ENCODE measurements around the gene SMURF1. TPM values are rescaled to one million over a fixed set of nuclear protein-coding genes. Genes with fewer than 3 reads are reported as not detected.

SMURF1 gene
- total RNA-seq, 3 donors from 2014 or later: 15.1 to 18.1 (median 17.1) TPM

GRCh38 chr7:99019523-99020412 is 124.1 kb downstream of the SMURF1 start:
- peaks cover 3% of the 10 kb centered on the region for H3K4me1 Mint-ChIP-seq (ENCODE audit: low read depth)
- H3K27me3 Mint-ChIP-seq (ENCODE audit: low read depth): no peaks in the 10 kb centered on the region
- ATAC-seq (no peak), DNase-seq (no peak)
- no peak overlapping the region for H3K4me3 Mint-ChIP-seq
- peaks cover 47% of the 10 kb centered on the region for H3K36me3 Mint-ChIP-seq (ENCODE audit: insufficient read depth)
- H3K9me3 Mint-ChIP-seq: no peaks in the 10 kb centered on the region

- Mint-ChIP-seq H3K9me3 (no peaks in the 10 kb centered on the region), H3K36me3 (ENCODE audit: insufficient read depth) (peaks cover 61% of the 10 kb centered on the region), H3K4me1 (ENCODE audit: low read depth) (no peaks in the 10 kb centered on the region), H3K27me3 (ENCODE audit: low read depth) (no peaks in the 10 kb centered on the region), H3K4me3 (no peak overlapping the region)
- no peak for ATAC-seq
- DNase-seq: no peak
Measured at GRCh38 chr7:99016196-99016595, 127.7 kb downstream of the SMURF1 start.

- no peaks in the 10 kb centered on the region for H3K9me3 Mint-ChIP-seq
- peaks cover 60% of the 10 kb centered on the region for H3K36me3 Mint-ChIP-seq (ENCODE audit: insufficient read depth)
- ATAC-seq: peak in 1 of 2 donors; percentile 36
- no peak for DNase-seq
- H3K4me3 Mint-ChIP-seq: no peak overlapping the region
- no peaks in the 10 kb centered on the region for H3K27me3 Mint-ChIP-seq (ENCODE audit: low read depth)
- H3K4me1 Mint-ChIP-seq (ENCODE audit: low read depth): no peaks in the 10 kb centered on the region
Measured at GRCh38 chr7:99014113-99014985, 129.6 kb downstream of the SMURF1 start.

GRCh38 chr7:99013266-99014112 is 130.4 kb downstream of the SMURF1 start:
- no peaks in the 10 kb centered on the region for H3K27me3 Mint-ChIP-seq (ENCODE audit: low read depth)
- no peaks in the 10 kb centered on the region for H3K9me3 Mint-ChIP-seq
- no peaks in the 10 kb centered on the region for H3K4me1 Mint-ChIP-seq (ENCODE audit: low read depth)
- ATAC-seq (no peak), DNase-seq (no peak)
- H3K36me3 Mint-ChIP-seq (ENCODE audit: insufficient read depth): peaks cover 57% of the 10 kb centered on the region
- H3K4me3 Mint-ChIP-seq: no peak overlapping the region

- Mint-ChIP-seq H3K9me3 (no peaks in the 10 kb centered on the region), H3K27me3 (ENCODE audit: low read depth) (no peaks in the 10 kb centered on the region), H3K36me3 (ENCODE audit: insufficient read depth) (peaks cover 54% of the 10 kb centered on the region), H3K4me3 (no peak overlapping the region), H3K4me1 (ENCODE audit: low read depth) (no peaks in the 10 kb centered on the region)
- ATAC-seq (no peak), DNase-seq (no peak)
Measured at GRCh38 chr7:99012722-99013121, 131.2 kb downstream of the SMURF1 start.

GRCh38 chr7:99011706-99012404 is 132.1 kb downstream of the SMURF1 start:
- no peaks in the 10 kb centered on the region for H3K27me3 Mint-ChIP-seq (ENCODE audit: low read depth)
- no peaks in the 10 kb centered on the region for H3K4me1 Mint-ChIP-seq (ENCODE audit: low read depth)
- no peak for DNase-seq
- no peaks in the 10 kb centered on the region for H3K9me3 Mint-ChIP-seq
- no peak for ATAC-seq
- H3K4me3 Mint-ChIP-seq: no peak overlapping the region
- H3K36me3 Mint-ChIP-seq (ENCODE audit: insufficient read depth): peaks cover 54% of the 10 kb centered on the region

- DNase-seq (no peak), ATAC-seq (no peak)
- Mint-ChIP-seq H3K27me3 (ENCODE audit: low read depth) (no peaks in the 10 kb centered on the region), H3K36me3 (ENCODE audit: insufficient read depth) (peaks cover 53% of the 10 kb centered on the region), H3K9me3 (no peaks in the 10 kb centered on the region), H3K4me3 (no peak overlapping the region), H3K4me1 (ENCODE audit: low read depth) (no peaks in the 10 kb centered on the region)
Measured at GRCh38 chr7:99011341-99011705, 132.6 kb downstream of the SMURF1 start.

GRCh38 chr7:99010281-99010680 is 133.6 kb downstream of the SMURF1 start:
- Mint-ChIP-seq H3K36me3 (ENCODE audit: insufficient read depth) (peaks cover 49% of the 10 kb centered on the region), H3K9me3 (no peaks in the 10 kb centered on the region), H3K4me3 (no peak overlapping the region), H3K4me1 (ENCODE audit: low read depth) (no peaks in the 10 kb centered on the region), H3K27me3 (ENCODE audit: low read depth) (no peaks in the 10 kb centered on the region)
- DNase-seq (no peak), ATAC-seq (no peak)

- Mint-ChIP-seq H3K4me3 (no peak overlapping the region), H3K4me1 (ENCODE audit: low read depth) (no peaks in the 10 kb centered on the region), H3K36me3 (ENCODE audit: insufficient read depth) (peaks cover 46% of the 10 kb centered on the region), H3K9me3 (no peaks in the 10 kb centered on the region), H3K27me3 (ENCODE audit: low read depth) (no peaks in the 10 kb centered on the region)
- ATAC-seq (no peak), DNase-seq (no peak)
Measured at GRCh38 chr7:99008921-99009530, 134.9 kb downstream of the SMURF1 start.

- ATAC-seq (no peak), DNase-seq (no peak)
Measured at GRCh38 chr7:99008181-99008631, 135.7 kb downstream of the SMURF1 start.

GRCh38 chr7:99006739-99007424 is 137.0 kb downstream of the SMURF1 start:
- DNase-seq: no peak

More at GRCh38 chr7:99008181-99008631, 135.7 kb downstream of the SMURF1 start:
- H3K27me3 Mint-ChIP-seq (ENCODE audit: low read depth): no peaks in the 10 kb centered on the region
- H3K36me3 Mint-ChIP-seq (ENCODE audit: insufficient read depth): peaks cover 45% of the 10 kb centered on the region
- no peaks in the 10 kb centered on the region for H3K4me1 Mint-ChIP-seq (ENCODE audit: low read depth)
- H3K9me3 Mint-ChIP-seq: no peaks in the 10 kb centered on the region
- no peak overlapping the region for H3K4me3 Mint-ChIP-seq

GRCh38 chr7:99005776-99006175 is 138.1 kb downstream of the SMURF1 start:
- no peak for ATAC-seq
- Mint-ChIP-seq H3K4me1 (ENCODE audit: low read depth) (no peaks in the 10 kb centered on the region), H3K4me3 (no peak overlapping the region), H3K27me3 (ENCODE audit: low read depth) (no peaks in the 10 kb centered on the region), H3K9me3 (no peaks in the 10 kb centered on the region), H3K36me3 (ENCODE audit: insufficient read depth) (peaks cover 46% of the 10 kb centered on the region)
- DNase-seq: no peak

More at GRCh38 chr7:99006739-99007424, 137.0 kb downstream of the SMURF1 start:
- no peak for ATAC-seq
- Mint-ChIP-seq H3K4me3 (no peak overlapping the region), H3K36me3 (ENCODE audit: insufficient read depth) (peaks cover 45% of the 10 kb centered on the region), H3K9me3 (no peaks in the 10 kb centered on the region), H3K4me1 (ENCODE audit: low read depth) (no peaks in the 10 kb centered on the region), H3K27me3 (ENCODE audit: low read depth) (no peaks in the 10 kb centered on the region)
